Retinal pigment epithelial cell (primary cell): ENCODE measurements around the gene REEP5.

Experiments
- DNase-seq: peaks from one replicate; pipeline ENCODE4 v3.0.0-alpha.2; 2010; ENCODE audit warnings: low read depth
- H3K4me3 ChIP-seq: 2 replicates; pipeline ENCODE4 v1.5.1; 2011; ENCODE audit warnings: mild to moderate bottlenecking, low read length, control low read depth, moderate library complexity
- TF ChIP-seq, protein P1 (sequence below): conservative IDR thresholded peaks from 2 replicates; pipeline ENCODE4 v1.5.1; 2011; ENCODE audit warnings: low read depth, low read length, control low read depth, inconsistent platforms

The REEP5 gene

GRCh38 chr5:112918679-112919078 lies 3.3 kb downstream of the REEP5 start:
- no peak overlapping the region for H3K4me3 ChIP-seq
- TF ChIP-seq, protein P1, sequence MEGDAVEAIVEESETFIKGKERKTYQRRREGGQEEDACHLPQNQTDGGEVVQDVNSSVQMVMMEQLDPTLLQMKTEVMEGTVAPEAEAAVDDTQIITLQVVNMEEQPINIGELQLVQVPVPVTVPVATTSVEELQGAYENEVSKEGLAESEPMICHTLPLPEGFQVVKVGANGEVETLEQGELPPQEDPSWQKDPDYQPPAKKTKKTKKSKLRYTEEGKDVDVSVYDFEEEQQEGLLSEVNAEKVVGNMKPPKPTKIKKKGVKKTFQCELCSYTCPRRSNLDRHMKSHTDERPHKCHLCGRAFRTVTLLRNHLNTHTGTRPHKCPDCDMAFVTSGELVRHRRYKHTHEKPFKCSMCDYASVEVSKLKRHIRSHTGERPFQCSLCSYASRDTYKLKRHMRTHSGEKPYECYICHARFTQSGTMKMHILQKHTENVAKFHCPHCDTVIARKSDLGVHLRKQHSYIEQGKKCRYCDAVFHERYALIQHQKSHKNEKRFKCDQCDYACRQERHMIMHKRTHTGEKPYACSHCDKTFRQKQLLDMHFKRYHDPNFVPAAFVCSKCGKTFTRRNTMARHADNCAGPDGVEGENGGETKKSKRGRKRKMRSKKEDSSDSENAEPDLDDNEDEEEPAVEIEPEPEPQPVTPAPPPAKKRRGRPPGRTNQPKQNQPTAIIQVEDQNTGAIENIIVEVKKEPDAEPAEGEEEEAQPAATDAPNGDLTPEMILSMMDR = no peak
- DNase-seq = no peak

DNA sequence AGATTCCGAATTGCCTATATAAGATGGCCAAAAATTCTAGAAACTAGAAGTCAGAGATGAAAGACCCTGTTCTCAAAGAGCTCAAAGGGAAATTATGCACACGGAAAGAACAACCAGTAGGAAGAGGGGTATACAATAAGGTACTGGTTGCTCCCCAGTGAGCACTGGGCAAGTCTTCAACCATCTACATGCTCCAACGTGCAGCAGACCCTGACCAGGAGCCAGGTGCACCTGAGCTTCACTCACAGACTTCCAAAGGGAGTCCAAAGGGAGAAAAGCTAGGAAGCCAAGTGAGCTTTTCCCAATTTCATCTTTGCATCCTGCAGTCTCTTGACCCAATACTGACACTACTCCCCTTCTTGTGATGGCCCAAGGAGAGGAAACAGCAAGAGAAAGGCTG lies 3.9 kb downstream of the REEP5 start:
- TF ChIP-seq, protein P1 = no peak
- no peak for DNase-seq
- H3K4me3 ChIP-seq = no peak overlapping the region

- TF ChIP-seq, protein P1 = peak; percentile 58
- DNase-seq = no peak
- no peak overlapping the region for H3K4me3 ChIP-seq
Measured at GRCh38 chr5:112917453-112917995, 4.5 kb downstream of the REEP5 start.

- no peak for DNase-seq
- no peak overlapping the region for H3K4me3 ChIP-seq
- TF ChIP-seq, protein P1 = no peak
Measured at GRCh38 chr5:112915831-112916230, 6.2 kb downstream of the REEP5 start.

- DNase-seq = no peak
- TF ChIP-seq, protein P1 = no peak
- no peak overlapping the region for H3K4me3 ChIP-seq
Measured at GRCh38 chr5:112914584-112914983, 7.4 kb downstream of the REEP5 start.

- no peak for DNase-seq
- TF ChIP-seq, protein P1 = no peak
- no peak overlapping the region for H3K4me3 ChIP-seq
Measured at GRCh38 chr5:112910529-112910928, 11.5 kb downstream of the REEP5 start.

- no peak for DNase-seq
- H3K4me3 ChIP-seq = no peak overlapping the region
- TF ChIP-seq, protein P1 = no peak
Measured at GRCh38 chr5:112908854-112909253, 13.2 kb downstream of the REEP5 start.
